ENCODE measurements around the gene ANKMY1.

The ANKMY1 gene

GRCh38 chr2:240602266-240603050 lies 44.7 kb upstream of the ANKMY1 start:
- DNase-seq (ENCODE audit: low read depth, low spot score) = no peak
- Histone ChIP-seq H3K9me3 (ENCODE audit: insufficient read depth, low read length) (no peaks in the 10 kb centered on the region), H3K36me3 (ENCODE audit: insufficient read depth, insufficient read length, low read length) (peaks cover 39% of the 10 kb centered on the region), H3K4me3 (ENCODE audit: insufficient read length, low read depth) (no peak overlapping the region), H3K4me1 (ENCODE audit: insufficient read depth, insufficient read length) (peaks cover 3% of the 10 kb centered on the region), H3K9ac (ENCODE audit: insufficient read length, low read depth) (no peak overlapping the region), H3K27me3 (ENCODE audit: insufficient read depth, insufficient read length) (no peaks in the 10 kb centered on the region)
- TF ChIP-seq SUZ12 (IDR thresholded peaks at IDR 0.05; ENCODE audit: extremely low read depth, insufficient read depth, insufficient read length) (no peak), YY1 (IDR thresholded peaks at IDR 0.05; ENCODE audit: insufficient read depth, insufficient read length) (no peak), ZNF274 (IDR thresholded peaks at IDR 0.05; ENCODE audit: low read depth, low read length) (no peak)

- Histone ChIP-seq H3K9ac (ENCODE audit: insufficient read length, low read depth) (no peak overlapping the region), H3K4me3 (ENCODE audit: insufficient read length, low read depth) (no peak overlapping the region), H3K4me1 (ENCODE audit: insufficient read depth, insufficient read length) (peaks cover 3% of the 10 kb centered on the region), H3K27me3 (ENCODE audit: insufficient read depth, insufficient read length) (no peaks in the 10 kb centered on the region), H3K9me3 (ENCODE audit: insufficient read depth, low read length) (no peaks in the 10 kb centered on the region), H3K36me3 (ENCODE audit: insufficient read depth, insufficient read length, low read length) (peaks cover 46% of the 10 kb centered on the region)
- TF ChIP-seq SUZ12 (IDR thresholded peaks at IDR 0.05; ENCODE audit: extremely low read depth, insufficient read depth, insufficient read length) (no peak), YY1 (IDR thresholded peaks at IDR 0.05; ENCODE audit: insufficient read depth, insufficient read length) (no peak), ZNF274 (IDR thresholded peaks at IDR 0.05; ENCODE audit: low read depth, low read length) (no peak)
- DNase-seq (ENCODE audit: low read depth, low spot score) = no peak
Measured at GRCh38 chr2:240601831-240602160, 44.0 kb upstream of the ANKMY1 start.

GRCh38 chr2:240601061-240601830 lies 43.5 kb upstream of the ANKMY1 start:
- DNase-seq (ENCODE audit: low read depth, low spot score) = no peak
- Histone ChIP-seq H3K4me1 (ENCODE audit: insufficient read depth, insufficient read length) (peaks cover 3% of the 10 kb centered on the region), H3K27me3 (ENCODE audit: insufficient read depth, insufficient read length) (no peaks in the 10 kb centered on the region), H3K4me3 (ENCODE audit: insufficient read length, low read depth) (no peak overlapping the region), H3K36me3 (ENCODE audit: insufficient read depth, insufficient read length, low read length) (peaks cover 51% of the 10 kb centered on the region), H3K9ac (ENCODE audit: insufficient read length, low read depth) (no peak overlapping the region), H3K9me3 (ENCODE audit: insufficient read depth, low read length) (no peaks in the 10 kb centered on the region)
- TF ChIP-seq YY1 (IDR thresholded peaks at IDR 0.05; ENCODE audit: insufficient read depth, insufficient read length) (no peak), ZNF274 (IDR thresholded peaks at IDR 0.05; ENCODE audit: low read depth, low read length) (no peak), SUZ12 (IDR thresholded peaks at IDR 0.05; ENCODE audit: extremely low read depth, insufficient read depth, insufficient read length) (no peak)

GRCh38 chr2:240600451-240600961 lies 42.7 kb upstream of the ANKMY1 start:
- no peak overlapping the region for H3K9ac ChIP-seq (ENCODE audit: insufficient read length, low read depth)
- no peaks in the 10 kb centered on the region for H3K9me3 ChIP-seq (ENCODE audit: insufficient read depth, low read length)
- TF ChIP-seq YY1 (IDR thresholded peaks at IDR 0.05; ENCODE audit: insufficient read depth, insufficient read length) = no peak
- TF ChIP-seq SUZ12 (IDR thresholded peaks at IDR 0.05; ENCODE audit: extremely low read depth, insufficient read depth, insufficient read length) = no peak
- TF ChIP-seq ZNF274 (IDR thresholded peaks at IDR 0.05; ENCODE audit: low read depth, low read length) = no peak
- H3K36me3 ChIP-seq (ENCODE audit: insufficient read depth, insufficient read length, low read length) = peaks cover 59% of the 10 kb centered on the region
- peaks cover 4% of the 10 kb centered on the region for H3K4me1 ChIP-seq (ENCODE audit: insufficient read depth, insufficient read length)
- no peak for DNase-seq (ENCODE audit: low read depth, low spot score)
- H3K27me3 ChIP-seq (ENCODE audit: insufficient read depth, insufficient read length) = no peaks in the 10 kb centered on the region
- H3K4me3 ChIP-seq (ENCODE audit: insufficient read length, low read depth) = no peak overlapping the region

- peaks cover 67% of the 10 kb centered on the region for H3K36me3 ChIP-seq (ENCODE audit: insufficient read depth, insufficient read length, low read length)
- H3K9me3 ChIP-seq (ENCODE audit: insufficient read depth, low read length) = no peaks in the 10 kb centered on the region
- peaks cover 9% of the 10 kb centered on the region for H3K4me1 ChIP-seq (ENCODE audit: insufficient read depth, insufficient read length)
- no peak overlapping the region for H3K9ac ChIP-seq (ENCODE audit: insufficient read length, low read depth)
- DNase-seq (ENCODE audit: low read depth, low spot score) = no peak
- no peaks in the 10 kb centered on the region for H3K27me3 ChIP-seq (ENCODE audit: insufficient read depth, insufficient read length)
- no peak for TF ChIP-seq SUZ12 (IDR thresholded peaks at IDR 0.05; ENCODE audit: extremely low read depth, insufficient read depth, insufficient read length)
- TF ChIP-seq YY1 (IDR thresholded peaks at IDR 0.05; ENCODE audit: insufficient read depth, insufficient read length) = no peak
- H3K4me3 ChIP-seq (ENCODE audit: insufficient read length, low read depth) = no peak overlapping the region
Measured at GRCh38 chr2:240599141-240599583, 41.4 kb upstream of the ANKMY1 start.

GRCh38 chr2:240598311-240598911 lies 40.6 kb upstream of the ANKMY1 start:
- H3K9me3 ChIP-seq (ENCODE audit: insufficient read depth, low read length) = no peaks in the 10 kb centered on the region

More at GRCh38 chr2:240598311-240598911, 40.6 kb upstream of the ANKMY1 start:
- H3K27me3 ChIP-seq (ENCODE audit: insufficient read depth, insufficient read length) = no peaks in the 10 kb centered on the region
- no peak for DNase-seq (ENCODE audit: low read depth, low spot score)
- peaks cover 73% of the 10 kb centered on the region for H3K36me3 ChIP-seq (ENCODE audit: insufficient read depth, insufficient read length, low read length)
- no peak overlapping the region for H3K4me3 ChIP-seq (ENCODE audit: insufficient read length, low read depth)
- H3K4me1 ChIP-seq (ENCODE audit: insufficient read depth, insufficient read length) = peaks cover 6% of the 10 kb centered on the region
- TF ChIP-seq YY1 (IDR thresholded peaks at IDR 0.05; ENCODE audit: insufficient read depth, insufficient read length) (no peak), ZNF274 (IDR thresholded peaks at IDR 0.05; ENCODE audit: low read depth, low read length) (no peak), SUZ12 (IDR thresholded peaks at IDR 0.05; ENCODE audit: extremely low read depth, insufficient read depth, insufficient read length) (no peak)
- H3K9ac ChIP-seq (ENCODE audit: insufficient read length, low read depth) = no peak overlapping the region

Measured in NT2/D1 (cell line).